Sigmoid colon (tissue), 4 donors: ENCODE data around the gene PCDHGA8.

Experiments
- CTCF ChIP-seq, 4 experiments: fragments of 450-650 bp in 3 of 4; fragments of 200-600 bp in 1 of 4; IDR thresholded peaks; one replicate each; pipeline ENCODE4 v1.5.1; 2016 to 2019; ENCODE audit warnings: antibody characterized with exemption in 4 of 4, mild to moderate bottlenecking in 3 of 4, moderate library complexity in 2 of 4
- POLR2A ChIP-seq, 2 donors: fragments of 450-650 bp; IDR thresholded peaks; one replicate each; pipeline ENCODE4 v1.6.1; 2016; ENCODE audit warnings: antibody characterized with exemption in 2 of 2, mild to moderate bottlenecking in 2 of 2, moderate library complexity in 2 of 2
- POLR2AphosphoS5 ChIP-seq, 4 donors: sonication (generic); formaldehyde crosslinking; IDR thresholded peaks; one replicate each; pipeline ENCODE4 v1.6.1; 2017; ENCODE audit warnings: antibody characterized with exemption in 4 of 4

- TF ChIP-seq CTCF (IDR thresholded peaks at IDR 0.05): no peak
- TF ChIP-seq POLR2AphosphoS5 (IDR thresholded peaks at IDR 0.05): no peak
- no peak for TF ChIP-seq POLR2A (IDR thresholded peaks at IDR 0.05)
Measured at GRCh38 chr5:141419074-141419880, 26.8 kb downstream of the PCDHGA8 start.
